Fibroblast of mammary gland (primary cell): ENCODE measurements around the gene GPX2.

ENCODE experiments used
- DNase-seq: peaks from one replicate; pipeline ENCODE4 v3.0.0-alpha.2; 2010; ENCODE audit warnings: low read depth
- H3K4me3 ChIP-seq: 2 replicates; pipeline ENCODE4 v1.5.1; 2011; ENCODE audit warnings: low read depth, mild to moderate bottlenecking, low read length, moderate library complexity; ENCODE audit not compliant: control insufficient read depth
- TF ChIP-seq, protein P1 (sequence below): conservative IDR thresholded peaks from 2 replicates; pipeline ENCODE4 v1.5.1; 2011; ENCODE audit warnings: low read depth, low read length, inconsistent platforms; ENCODE audit not compliant: control insufficient read depth, insufficient read depth

GPX2 gene

DNA sequence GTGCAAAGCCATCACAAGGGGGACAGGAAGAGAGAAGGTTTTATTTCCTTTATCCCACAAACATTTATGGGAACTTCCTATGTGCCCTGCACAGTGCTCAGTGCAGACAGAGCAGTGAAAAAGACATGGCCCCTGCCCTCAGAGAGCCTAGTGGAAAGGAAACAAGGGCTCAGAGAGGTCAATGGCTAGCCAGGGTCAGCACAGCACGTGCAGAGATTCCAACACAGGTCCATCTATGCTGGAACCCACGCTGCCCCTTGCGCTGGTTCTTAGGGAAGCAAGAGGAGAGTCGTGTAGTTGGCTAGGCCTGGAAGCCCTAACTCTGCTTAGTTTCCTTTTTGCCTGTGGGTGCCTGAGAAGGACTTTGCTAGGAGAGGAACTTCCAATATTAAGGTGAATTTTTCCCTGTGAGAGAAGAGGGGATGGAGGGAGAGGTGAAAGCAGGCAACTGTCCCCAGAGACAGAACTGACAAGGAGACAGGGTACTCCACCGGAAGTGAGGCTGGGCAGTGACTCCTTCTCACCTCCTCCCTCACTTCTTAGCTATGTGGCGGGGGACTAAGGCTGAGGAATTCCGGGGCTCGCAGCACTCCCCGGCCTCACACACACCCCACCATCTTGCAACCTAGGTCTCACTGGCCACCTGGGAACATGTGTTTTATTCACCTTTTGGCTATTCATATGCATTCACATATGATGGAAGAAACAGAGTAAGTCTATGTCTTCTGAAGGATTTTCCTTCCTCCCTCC is 12.1 kb upstream of the GPX2 start:
- no peak overlapping the region for H3K4me3 ChIP-seq
- no peak for DNase-seq
- TF ChIP-seq, protein P1, sequence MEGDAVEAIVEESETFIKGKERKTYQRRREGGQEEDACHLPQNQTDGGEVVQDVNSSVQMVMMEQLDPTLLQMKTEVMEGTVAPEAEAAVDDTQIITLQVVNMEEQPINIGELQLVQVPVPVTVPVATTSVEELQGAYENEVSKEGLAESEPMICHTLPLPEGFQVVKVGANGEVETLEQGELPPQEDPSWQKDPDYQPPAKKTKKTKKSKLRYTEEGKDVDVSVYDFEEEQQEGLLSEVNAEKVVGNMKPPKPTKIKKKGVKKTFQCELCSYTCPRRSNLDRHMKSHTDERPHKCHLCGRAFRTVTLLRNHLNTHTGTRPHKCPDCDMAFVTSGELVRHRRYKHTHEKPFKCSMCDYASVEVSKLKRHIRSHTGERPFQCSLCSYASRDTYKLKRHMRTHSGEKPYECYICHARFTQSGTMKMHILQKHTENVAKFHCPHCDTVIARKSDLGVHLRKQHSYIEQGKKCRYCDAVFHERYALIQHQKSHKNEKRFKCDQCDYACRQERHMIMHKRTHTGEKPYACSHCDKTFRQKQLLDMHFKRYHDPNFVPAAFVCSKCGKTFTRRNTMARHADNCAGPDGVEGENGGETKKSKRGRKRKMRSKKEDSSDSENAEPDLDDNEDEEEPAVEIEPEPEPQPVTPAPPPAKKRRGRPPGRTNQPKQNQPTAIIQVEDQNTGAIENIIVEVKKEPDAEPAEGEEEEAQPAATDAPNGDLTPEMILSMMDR = no peak

DNA sequence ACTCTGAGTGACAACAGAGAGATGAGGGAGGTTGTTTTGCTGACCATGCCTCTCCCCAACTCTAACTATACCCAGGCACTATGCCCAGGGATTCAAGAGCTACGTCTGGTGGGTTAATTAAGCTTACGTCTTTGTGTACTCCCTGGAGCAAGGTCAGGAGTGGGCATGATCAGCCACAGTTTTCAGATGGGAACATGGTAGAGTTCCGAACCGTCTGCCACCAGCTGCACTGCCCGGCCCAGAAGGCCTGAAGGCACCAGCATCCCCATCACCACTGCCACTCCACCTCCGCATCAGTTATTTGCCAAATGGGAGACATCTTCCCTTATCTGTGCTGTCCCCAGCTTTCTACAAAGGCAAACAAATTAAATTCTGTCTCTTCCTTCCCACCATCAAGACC is 11.1 kb upstream of the GPX2 start:
- TF ChIP-seq, protein P1 = no peak
- DNase-seq = no peak
- no peak overlapping the region for H3K4me3 ChIP-seq

DNA sequence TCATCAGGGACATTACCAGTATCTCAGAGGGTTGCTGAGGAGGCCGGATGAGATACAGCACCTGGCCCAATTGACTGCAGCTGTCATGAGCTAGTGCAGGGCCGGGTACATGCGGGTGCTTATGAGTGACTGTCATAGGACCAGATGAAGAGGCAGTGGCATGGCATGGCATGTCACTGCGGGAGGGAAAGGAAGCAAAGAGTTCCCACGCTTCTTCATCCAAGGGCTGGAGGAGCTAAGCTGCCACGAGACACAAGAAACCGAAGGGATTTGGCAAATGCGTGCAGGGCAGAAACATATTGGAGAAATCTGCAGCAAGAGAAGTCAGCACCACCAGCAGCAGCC is 10.7 kb upstream of the GPX2 start:
- DNase-seq = no peak
- TF ChIP-seq, protein P1 = no peak

GRCh38 chr14:64952598-64953309 is 10.2 kb upstream of the GPX2 start:
- TF ChIP-seq, protein P1 = no peak
- H3K4me3 ChIP-seq = no peak overlapping the region
- no peak for DNase-seq

More for the DNA sequence above, 10.7 kb upstream of the GPX2 start:
- H3K4me3 ChIP-seq = no peak overlapping the region

GRCh38 chr14:64951724-64952123 is 9.2 kb upstream of the GPX2 start:
- no peak overlapping the region for H3K4me3 ChIP-seq
- TF ChIP-seq, protein P1 = no peak
- DNase-seq = no peak

GRCh38 chr14:64951291-64951690 is 8.7 kb upstream of the GPX2 start:
- no peak for DNase-seq
- no peak overlapping the region for H3K4me3 ChIP-seq
- TF ChIP-seq, protein P1 = no peak
